Measurements from ENCODE around the gene SORCS3. TPM values are rescaled to one million over a fixed set of nuclear protein-coding genes. Genes with fewer than 3 reads are reported as not detected.

SORCS3 gene
- total RNA-seq, 1 donor from 2014 or later, result 1.00 TPM

GRCh38 chr10:104650635-104651331, 9.7 kb downstream of the SORCS3 start:
- H3K36me3 ChIP-seq (ENCODE audit: insufficient read depth, low read length), result no peaks in the 10 kb centered on the region
- no peaks in the 10 kb centered on the region for H4K20me1 ChIP-seq (ENCODE audit: insufficient read depth, low read length)
- peaks cover 3% of the 10 kb centered on the region for H3K27me3 ChIP-seq (ENCODE audit: insufficient read depth, low read length)
- no peak overlapping the region for H3K9ac ChIP-seq (ENCODE audit: low read length)
- Mint-ChIP-seq H3K36me3 (ENCODE audit: low read depth, unreplicated experiment) (no peaks in the 10 kb centered on the region), H3K27me3 (ENCODE audit: low read depth, unreplicated experiment) (peaks cover 29% of the 10 kb centered on the region), H3K4me1 (ENCODE audit: low read depth, unreplicated experiment) (no peaks in the 10 kb centered on the region), H3K27ac (ENCODE audit: unreplicated experiment) (no peak overlapping the region), H3K9me3 (ENCODE audit: unreplicated experiment) (peaks cover 2% of the 10 kb centered on the region), H3K4me3 (ENCODE audit: unreplicated experiment) (no peak overlapping the region)
- H3K4me1 ChIP-seq (ENCODE audit: insufficient read depth, low read length), result no peaks in the 10 kb centered on the region
- no peak overlapping the region for H3K27ac ChIP-seq (ENCODE audit: low read depth, low read length)
- FAIRE-seq (no peak), DNase-seq (ENCODE audit: low read depth) (no peak)
- H3K79me2 ChIP-seq (ENCODE audit: insufficient read depth, low read length), result no peaks in the 10 kb centered on the region
- no peak overlapping the region for H3K4me3 ChIP-seq (ENCODE audit: insufficient read depth, low read depth, low read length)
- H2AFZ ChIP-seq (ENCODE audit: low read depth, low read length), result no peak overlapping the region
- H3K9me3 ChIP-seq (ENCODE audit: insufficient read depth, low read depth, low read length), result no peaks in the 10 kb centered on the region
- H3K4me2 ChIP-seq (ENCODE audit: low read length), result no peak overlapping the region
- no peak for TF ChIP-seq EZH2 (IDR thresholded peaks at IDR 0.05; ENCODE audit: insufficient read depth, low read length)
- TF ChIP-seq CTCF (IDR thresholded peaks at IDR 0.05; ENCODE audit: insufficient read depth, low read depth, low read length), result no peak

GRCh38 chr10:104657036-104657435, 15.9 kb downstream of the SORCS3 start:
- Histone ChIP-seq H3K9me3 (ENCODE audit: insufficient read depth, low read depth, low read length) (no peaks in the 10 kb centered on the region), H3K4me1 (ENCODE audit: insufficient read depth, low read length) (no peaks in the 10 kb centered on the region), H3K4me3 (ENCODE audit: insufficient read depth, low read depth, low read length) (no peak overlapping the region), H3K79me2 (ENCODE audit: insufficient read depth, low read length) (no peaks in the 10 kb centered on the region), H3K36me3 (ENCODE audit: insufficient read depth, low read length) (no peaks in the 10 kb centered on the region), H2AFZ (ENCODE audit: low read depth, low read length) (no peak overlapping the region), H3K9ac (ENCODE audit: low read length) (no peak overlapping the region), H3K27me3 (ENCODE audit: insufficient read depth, low read length) (peaks cover 3% of the 10 kb centered on the region), H3K4me2 (ENCODE audit: low read length) (peak overlapping the region; percentile 1), H3K27ac (ENCODE audit: low read depth, low read length) (no peak overlapping the region), H4K20me1 (ENCODE audit: insufficient read depth, low read length) (no peaks in the 10 kb centered on the region)
- FAIRE-seq (no peak), DNase-seq (ENCODE audit: low read depth) (no peak)
- H3K4me3 Mint-ChIP-seq (ENCODE audit: unreplicated experiment), result no peak overlapping the region
- H3K36me3 Mint-ChIP-seq (ENCODE audit: low read depth, unreplicated experiment), result no peaks in the 10 kb centered on the region
- no peak for TF ChIP-seq EZH2 (IDR thresholded peaks at IDR 0.05; ENCODE audit: insufficient read depth, low read length)
- TF ChIP-seq CTCF (IDR thresholded peaks at IDR 0.05; ENCODE audit: insufficient read depth, low read depth, low read length), result no peak
- no peaks in the 10 kb centered on the region for H3K27me3 Mint-ChIP-seq (ENCODE audit: low read depth, unreplicated experiment)
- H3K4me1 Mint-ChIP-seq (ENCODE audit: low read depth, unreplicated experiment), result peaks cover 15% of the 10 kb centered on the region
- H3K9me3 Mint-ChIP-seq (ENCODE audit: unreplicated experiment), result peaks cover 4% of the 10 kb centered on the region
- peak overlapping the region; percentile 10 for H3K27ac Mint-ChIP-seq (ENCODE audit: unreplicated experiment)

- Histone ChIP-seq H2AFZ (ENCODE audit: low read depth, low read length) (no peak overlapping the region), H3K9me3 (ENCODE audit: insufficient read depth, low read depth, low read length) (no peaks in the 10 kb centered on the region), H3K36me3 (ENCODE audit: insufficient read depth, low read length) (no peaks in the 10 kb centered on the region), H3K4me1 (ENCODE audit: insufficient read depth, low read length) (no peaks in the 10 kb centered on the region), H3K79me2 (ENCODE audit: insufficient read depth, low read length) (no peaks in the 10 kb centered on the region), H3K4me3 (ENCODE audit: insufficient read depth, low read depth, low read length) (no peak overlapping the region), H3K27me3 (ENCODE audit: insufficient read depth, low read length) (peaks cover 3% of the 10 kb centered on the region), H3K27ac (ENCODE audit: low read depth, low read length) (no peak overlapping the region), H4K20me1 (ENCODE audit: insufficient read depth, low read length) (no peaks in the 10 kb centered on the region), H3K4me2 (ENCODE audit: low read length) (peak overlapping the region; percentile 1), H3K9ac (ENCODE audit: low read length) (no peak overlapping the region)
- no peaks in the 10 kb centered on the region for H3K27me3 Mint-ChIP-seq (ENCODE audit: low read depth, unreplicated experiment)
- FAIRE-seq (no peak), DNase-seq (ENCODE audit: low read depth) (peak; percentile 35)
- no peak overlapping the region for H3K4me3 Mint-ChIP-seq (ENCODE audit: unreplicated experiment)
- H3K36me3 Mint-ChIP-seq (ENCODE audit: low read depth, unreplicated experiment), result no peaks in the 10 kb centered on the region
- no peak for TF ChIP-seq EZH2 (IDR thresholded peaks at IDR 0.05; ENCODE audit: insufficient read depth, low read length)
- TF ChIP-seq CTCF (IDR thresholded peaks at IDR 0.05; ENCODE audit: insufficient read depth, low read depth, low read length), result no peak
- no peak overlapping the region for H3K27ac Mint-ChIP-seq (ENCODE audit: unreplicated experiment)
- peaks cover 15% of the 10 kb centered on the region for H3K4me1 Mint-ChIP-seq (ENCODE audit: low read depth, unreplicated experiment)
- H3K9me3 Mint-ChIP-seq (ENCODE audit: unreplicated experiment), result peaks cover 4% of the 10 kb centered on the region
Observed at GRCh38 chr10:104657457-104657856, 16.4 kb downstream of the SORCS3 start.
